Embryonic facial prominence (tissue), 1 donor: ENCODE measurements around the gene CLEC16A.

Experiments
- DNase-seq: peaks from one replicate; pipeline ENCODE4 v3.0.0-alpha.2; 2016; ENCODE audit errors: extremely low spot score

The CLEC16A gene

GRCh38 chr16:11140098-11140375 is 195.7 kb downstream of the CLEC16A start:
- DNase-seq = no peak

GRCh38 chr16:11140466-11140865 is 196.1 kb downstream of the CLEC16A start:
- no peak for DNase-seq

DNA sequence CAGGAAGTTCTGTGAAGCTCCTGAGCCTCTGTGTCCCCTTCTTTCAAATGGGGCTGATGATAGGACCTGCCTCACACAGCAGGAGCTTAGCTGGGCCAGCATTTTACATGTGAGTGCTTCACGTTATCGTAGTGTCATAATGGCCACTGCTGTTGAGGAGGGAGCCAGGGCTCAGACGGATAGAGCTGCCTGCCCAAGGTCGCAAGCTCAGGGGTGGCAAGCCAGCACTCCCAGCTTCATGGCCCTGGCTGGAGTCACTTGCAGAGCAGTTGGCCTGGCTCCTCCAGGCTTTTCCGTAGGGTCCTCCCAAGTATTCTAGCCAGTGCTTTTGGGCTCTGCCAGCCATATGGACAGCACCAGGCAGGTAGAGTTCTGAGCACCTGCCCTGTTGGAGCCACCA is 196.5 kb downstream of the CLEC16A start:
- DNase-seq = no peak

DNA sequence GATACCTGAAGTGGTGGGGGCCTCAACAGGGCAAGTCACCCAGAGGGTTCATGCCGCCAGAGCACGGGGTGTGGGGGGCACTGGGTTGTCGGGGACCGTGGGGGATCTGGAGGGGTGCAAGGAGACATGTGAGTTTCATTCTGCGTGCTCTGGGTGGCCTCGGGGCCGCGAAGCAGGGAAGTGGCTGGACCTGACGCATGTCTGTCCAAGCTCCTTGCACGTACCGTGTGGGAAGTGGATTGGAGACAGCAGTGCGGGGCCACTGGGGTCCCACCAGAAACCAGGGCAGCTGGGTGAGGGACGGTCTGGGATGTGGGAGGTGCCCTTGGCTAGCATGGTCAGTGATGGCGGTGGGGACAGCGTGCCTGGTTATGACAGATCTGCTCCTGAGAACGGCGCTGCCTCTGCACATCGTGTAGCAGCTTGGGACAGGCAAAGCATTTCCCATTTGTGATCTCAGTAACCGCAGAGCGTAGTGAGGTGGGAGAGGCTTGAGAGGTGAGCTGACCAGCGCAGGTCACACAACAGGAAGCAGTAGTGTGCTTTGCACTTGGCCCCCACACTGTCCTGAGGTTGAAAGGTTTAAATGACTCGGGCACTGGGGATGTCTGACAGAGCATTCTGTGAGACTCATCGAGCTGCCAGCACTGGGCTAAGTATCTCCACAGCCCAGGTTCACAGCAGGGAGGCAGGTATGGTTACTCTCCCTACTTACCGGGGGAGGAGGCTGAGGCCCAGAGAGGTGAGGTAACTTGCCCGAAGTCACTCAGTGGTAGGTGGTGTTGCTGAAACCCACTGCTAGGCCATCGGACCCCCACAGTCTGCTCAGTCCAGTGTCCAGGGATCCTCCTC is 197.3 kb downstream of the CLEC16A start:
- DNase-seq = no peak

GRCh38 chr16:11142261-11142630 is 197.9 kb downstream of the CLEC16A start:
- no peak for DNase-seq

- no peak for DNase-seq
Observed at GRCh38 chr16:11142951-11143350, 198.6 kb downstream of the CLEC16A start.

- DNase-seq = no peak
Observed at GRCh38 chr16:11143372-11144035, 199.1 kb downstream of the CLEC16A start.

DNA sequence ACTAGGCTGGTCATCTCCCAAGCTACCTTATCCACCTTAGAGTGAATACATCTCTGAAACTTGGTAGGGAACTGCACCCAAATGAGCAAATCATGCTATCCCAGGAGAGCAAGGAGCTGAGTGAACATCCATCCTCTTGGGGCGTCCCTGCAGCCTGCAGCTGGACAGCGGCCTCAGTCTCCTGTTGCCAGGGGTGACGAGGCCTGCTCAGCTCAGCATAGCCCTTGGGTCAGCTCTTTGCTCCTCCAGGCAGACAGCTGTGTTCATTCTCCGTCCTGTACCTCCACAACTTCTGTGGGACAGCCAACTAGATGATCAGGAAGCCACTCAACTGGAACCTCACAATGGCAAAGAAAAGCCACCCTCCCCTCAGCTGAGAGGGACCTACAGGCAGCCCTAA is 199.8 kb downstream of the CLEC16A start:
- no peak for DNase-seq

DNA sequence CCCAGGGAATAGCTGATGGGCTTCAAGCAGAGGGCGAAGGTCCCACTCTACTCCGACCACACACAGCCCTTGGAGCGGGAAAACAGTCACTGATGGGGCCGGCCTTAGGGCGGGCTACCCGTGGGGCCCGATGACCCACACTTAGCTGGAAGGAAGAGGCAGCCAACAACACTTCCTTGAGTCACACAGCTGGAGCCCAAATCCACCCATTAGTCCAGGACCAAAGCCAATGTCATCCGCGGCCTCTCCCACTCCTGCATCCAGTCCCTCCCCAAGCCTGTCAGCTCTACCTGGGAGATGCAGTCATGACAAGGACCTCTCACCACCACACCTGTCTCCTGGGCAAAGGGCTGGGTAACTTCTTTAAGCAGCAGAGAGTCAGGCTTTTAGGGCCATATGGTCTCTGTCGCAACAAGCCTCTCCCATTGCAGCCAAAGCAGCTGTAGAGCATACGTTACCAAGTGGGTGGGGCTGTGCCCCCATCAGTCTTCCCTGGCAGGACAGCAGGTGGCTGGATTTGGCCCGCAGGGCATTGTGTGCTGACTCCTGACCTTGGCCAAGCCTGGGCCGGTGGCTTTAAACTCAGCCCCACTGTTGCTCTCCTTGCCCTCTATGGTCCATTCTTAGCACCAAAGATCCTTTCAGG is 200.9 kb downstream of the CLEC16A start:
- no peak for DNase-seq

DNA sequence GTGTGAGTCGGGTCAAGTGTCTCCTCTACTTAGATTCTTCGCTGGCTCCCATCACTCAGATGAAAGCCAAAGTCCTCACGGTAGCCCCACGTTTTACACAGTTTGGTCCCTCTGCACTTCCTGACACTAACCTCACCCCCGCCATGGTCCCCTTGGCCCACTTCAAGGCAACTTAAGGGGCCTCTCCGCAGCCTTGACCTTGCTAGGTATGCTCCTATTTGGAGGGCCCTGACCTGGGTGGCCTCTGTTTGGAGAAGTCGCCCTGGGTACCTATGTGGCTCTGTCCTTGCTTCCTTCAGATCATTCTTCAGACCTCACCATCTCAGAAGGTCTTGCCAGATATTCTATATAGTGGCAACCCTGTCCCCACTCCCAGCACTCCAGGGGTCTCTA is 201.5 kb downstream of the CLEC16A start:
- DNase-seq = no peak

DNA sequence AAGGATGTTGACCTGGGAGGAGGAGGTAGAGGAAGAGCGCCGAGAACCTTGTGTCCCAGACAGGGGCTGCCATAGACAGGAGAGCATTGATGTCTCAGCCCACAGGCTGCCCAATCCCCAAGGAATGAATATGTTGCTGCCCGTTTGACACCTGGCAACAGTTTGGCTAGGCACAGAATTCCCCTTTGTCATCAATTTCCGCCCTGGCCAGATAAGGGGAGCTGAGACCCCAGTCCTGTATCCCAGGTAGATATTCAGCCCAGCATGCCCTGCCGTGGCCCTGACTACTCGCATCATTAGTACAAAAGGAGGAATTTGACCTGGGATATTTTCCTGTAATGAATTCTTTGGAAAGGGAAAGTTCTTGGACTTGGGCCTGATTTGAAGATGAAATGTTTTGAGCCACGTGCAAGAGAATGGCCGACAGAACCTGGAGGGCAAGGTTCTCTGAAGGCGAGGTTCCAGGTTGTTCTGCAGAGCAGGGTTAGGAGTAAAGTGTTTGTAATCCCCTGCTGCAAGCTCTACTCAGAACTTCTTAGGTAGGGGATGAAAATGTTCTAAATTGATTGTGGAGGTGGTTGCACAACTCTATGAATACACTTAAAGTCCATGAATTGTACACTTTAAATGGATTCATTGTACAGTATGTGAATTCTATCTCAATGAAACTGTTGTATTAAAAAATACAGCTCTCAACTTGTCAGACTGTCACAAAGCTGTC is 202.8 kb downstream of the CLEC16A start:
- no peak for DNase-seq

- no peak for DNase-seq
Observed at GRCh38 chr16:11147754-11148444, 203.5 kb downstream of the CLEC16A start.

- DNase-seq = no peak
Observed at GRCh38 chr16:11149011-11149616, 204.8 kb downstream of the CLEC16A start.

- DNase-seq = no peak
Observed at GRCh38 chr16:11150190-11150589, 205.8 kb downstream of the CLEC16A start.

GRCh38 chr16:11151156-11151884 is 207.0 kb downstream of the CLEC16A start:
- DNase-seq = no peak

GRCh38 chr16:11151885-11152629 is 207.7 kb downstream of the CLEC16A start:
- no peak for DNase-seq

GRCh38 chr16:11152677-11153331 is 208.4 kb downstream of the CLEC16A start:
- no peak for DNase-seq

DNA sequence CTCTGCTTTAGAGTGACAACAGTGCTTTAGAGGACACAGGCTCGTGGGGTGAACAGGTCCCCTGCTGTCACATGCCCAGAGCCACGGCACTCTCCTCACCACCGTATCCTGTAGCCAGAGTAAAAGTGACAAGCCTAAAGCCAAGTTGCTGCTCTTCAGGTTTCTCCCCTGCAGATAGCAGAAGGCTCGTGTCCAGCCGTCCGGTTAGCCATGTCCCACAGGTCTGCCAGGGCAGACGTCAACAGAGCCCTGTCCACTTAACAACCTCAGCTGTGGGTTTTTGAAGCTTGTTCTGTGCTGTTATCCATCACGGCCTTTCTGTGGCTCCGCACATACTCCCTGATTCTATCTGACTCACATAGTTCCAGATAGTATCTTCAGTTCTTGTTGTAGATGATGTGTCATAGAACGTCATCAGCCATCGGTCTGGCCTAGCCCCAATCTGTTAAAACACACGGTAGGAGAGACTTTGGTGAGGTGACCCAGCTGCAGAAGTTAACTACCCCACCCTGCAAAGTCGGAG is 211.0 kb downstream of the CLEC16A start:
- DNase-seq = no peak

- no peak for DNase-seq
Observed at GRCh38 chr16:11156401-11156800, 212.0 kb downstream of the CLEC16A start.
